Nephron progenitor cell (in vitro differentiated cells): Measurements from ENCODE around the gene ABR.
A peak's percentile ranks its signal among the peaks of the same experiment; 100 is the strongest.

Experiments used
- DNase-seq: peaks from one replicate; pipeline ENCODE4 v3.0.0; 2021
- H3K27ac Mint-ChIP-seq: 2 replicates; pipeline ENCODE4 v1.8.0; 2021; ENCODE audit warnings: mild to moderate bottlenecking, moderate library complexity, mixed read lengths
- H3K27me3 Mint-ChIP-seq: 2 replicates; pipeline ENCODE4 v1.8.0; 2021; ENCODE audit warnings: mild to moderate bottlenecking, low read depth, mixed read lengths; ENCODE audit not compliant: poor library complexity
- H3K36me3 Mint-ChIP-seq: 2 replicates; pipeline ENCODE4 v1.8.0; 2021; ENCODE audit warnings: low read depth, mixed read lengths
- H3K4me1 Mint-ChIP-seq: 2 replicates; pipeline ENCODE4 v1.8.0; 2021; ENCODE audit warnings: mixed read lengths
- H3K4me3 Mint-ChIP-seq: 2 replicates; pipeline ENCODE4 v1.8.0; 2021; ENCODE audit warnings: mild to moderate bottlenecking, moderate library complexity, mixed read lengths
- H3K9me3 Mint-ChIP-seq: 2 replicates; pipeline ENCODE4 v1.8.0; 2021; ENCODE audit warnings: mild to moderate bottlenecking, moderate library complexity, mixed read lengths
- TF ChIP-seq, protein P1 (sequence below): fragments of 200-600 bp; sonication (generic); IDR thresholded peaks from 2 replicates; pipeline ENCODE4 v1.5.0; 2021; ENCODE audit warnings: antibody characterized with exemption

The ABR gene

GRCh38 chr17:1009229-1010085 lies 170.3 kb downstream of the ABR start:
- DNase-seq = no peak
- H3K4me3 Mint-ChIP-seq = no peak overlapping the region
- H3K36me3 Mint-ChIP-seq = peaks cover 12% of the 10 kb centered on the region
- H3K27ac Mint-ChIP-seq = no peak overlapping the region
- peaks cover 11% of the 10 kb centered on the region for H3K4me1 Mint-ChIP-seq
- H3K27me3 Mint-ChIP-seq = no peaks in the 10 kb centered on the region
- TF ChIP-seq, protein P1, sequence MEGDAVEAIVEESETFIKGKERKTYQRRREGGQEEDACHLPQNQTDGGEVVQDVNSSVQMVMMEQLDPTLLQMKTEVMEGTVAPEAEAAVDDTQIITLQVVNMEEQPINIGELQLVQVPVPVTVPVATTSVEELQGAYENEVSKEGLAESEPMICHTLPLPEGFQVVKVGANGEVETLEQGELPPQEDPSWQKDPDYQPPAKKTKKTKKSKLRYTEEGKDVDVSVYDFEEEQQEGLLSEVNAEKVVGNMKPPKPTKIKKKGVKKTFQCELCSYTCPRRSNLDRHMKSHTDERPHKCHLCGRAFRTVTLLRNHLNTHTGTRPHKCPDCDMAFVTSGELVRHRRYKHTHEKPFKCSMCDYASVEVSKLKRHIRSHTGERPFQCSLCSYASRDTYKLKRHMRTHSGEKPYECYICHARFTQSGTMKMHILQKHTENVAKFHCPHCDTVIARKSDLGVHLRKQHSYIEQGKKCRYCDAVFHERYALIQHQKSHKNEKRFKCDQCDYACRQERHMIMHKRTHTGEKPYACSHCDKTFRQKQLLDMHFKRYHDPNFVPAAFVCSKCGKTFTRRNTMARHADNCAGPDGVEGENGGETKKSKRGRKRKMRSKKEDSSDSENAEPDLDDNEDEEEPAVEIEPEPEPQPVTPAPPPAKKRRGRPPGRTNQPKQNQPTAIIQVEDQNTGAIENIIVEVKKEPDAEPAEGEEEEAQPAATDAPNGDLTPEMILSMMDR = no peak
- no peaks in the 10 kb centered on the region for H3K9me3 Mint-ChIP-seq

- Mint-ChIP-seq H3K4me1 (peaks cover 11% of the 10 kb centered on the region), H3K4me3 (no peak overlapping the region), H3K36me3 (peaks cover 13% of the 10 kb centered on the region), H3K27me3 (no peaks in the 10 kb centered on the region), H3K9me3 (no peaks in the 10 kb centered on the region), H3K27ac (no peak overlapping the region)
- DNase-seq = no peak
- TF ChIP-seq, protein P1 = no peak
These were observed 171.6 kb downstream of the ABR start for GRCh38 chr17:1008008-1008761.

GRCh38 chr17:1007310-1008007 lies 172.3 kb downstream of the ABR start:
- TF ChIP-seq, protein P1 = no peak
- no peak overlapping the region for H3K27ac Mint-ChIP-seq
- no peaks in the 10 kb centered on the region for H3K27me3 Mint-ChIP-seq
- no peak for DNase-seq
- H3K4me1 Mint-ChIP-seq = peaks cover 11% of the 10 kb centered on the region
- no peak overlapping the region for H3K4me3 Mint-ChIP-seq
- H3K9me3 Mint-ChIP-seq = no peaks in the 10 kb centered on the region
- peaks cover 20% of the 10 kb centered on the region for H3K36me3 Mint-ChIP-seq

- no peaks in the 10 kb centered on the region for H3K27me3 Mint-ChIP-seq
- H3K27ac Mint-ChIP-seq = peak overlapping the region; percentile 96
These were observed 173.7 kb downstream of the ABR start for GRCh38 chr17:1006054-1006453.

GRCh38 chr17:1005361-1005946 lies 174.3 kb downstream of the ABR start:
- no peak for DNase-seq
- peaks cover 13% of the 10 kb centered on the region for H3K4me1 Mint-ChIP-seq
- H3K9me3 Mint-ChIP-seq = no peaks in the 10 kb centered on the region
- H3K27ac Mint-ChIP-seq = peak overlapping the region; percentile 96
- TF ChIP-seq, protein P1 = no peak
- H3K27me3 Mint-ChIP-seq = no peaks in the 10 kb centered on the region
- no peak overlapping the region for H3K4me3 Mint-ChIP-seq
- H3K36me3 Mint-ChIP-seq = peaks cover 32% of the 10 kb centered on the region

More at GRCh38 chr17:1006054-1006453, 173.7 kb downstream of the ABR start:
- H3K4me3 Mint-ChIP-seq = no peak overlapping the region
- no peak for DNase-seq
- peaks cover 11% of the 10 kb centered on the region for H3K4me1 Mint-ChIP-seq
- H3K36me3 Mint-ChIP-seq = peaks cover 26% of the 10 kb centered on the region
- TF ChIP-seq, protein P1 = no peak
- H3K9me3 Mint-ChIP-seq = no peaks in the 10 kb centered on the region
